Parathyroid adenoma (tissue), 2 donors: ENCODE data around the gene DYNC2LI1.

Experiments used
- H2AFZ ChIP-seq: fragments of 300-600 bp; sonication (generic); one replicate; pipeline ENCODE4 v1.7.0; 2017; ENCODE audit warnings: antibody characterized with exemption, mild to moderate bottlenecking
- H3K27ac ChIP-seq: fragments of 300-600 bp; sonication (generic); one replicate; pipeline ENCODE4 v1.7.0; 2017
- H3K27me3 ChIP-seq: fragments of 300-600 bp; sonication (generic); one replicate; pipeline ENCODE4 v1.7.0; 2017; ENCODE audit warnings: low read length; ENCODE audit not compliant: control insufficient read depth, insufficient read depth
- H3K36me3 ChIP-seq: fragments of 300-600 bp; sonication (generic); one replicate; pipeline ENCODE4 v1.7.0; 2017; ENCODE audit warnings: low read length; ENCODE audit not compliant: control insufficient read depth, insufficient read depth
- H3K4me1 ChIP-seq: fragments of 300-600 bp; sonication (generic); one replicate; pipeline ENCODE4 v1.7.0; 2017; ENCODE audit warnings: control low read depth
- H3K4me2 ChIP-seq: fragments of 300-600 bp; sonication (generic); one replicate; pipeline ENCODE4 v1.7.0; 2017; ENCODE audit warnings: low read length
- H3K4me3 ChIP-seq: fragments of 300-600 bp; sonication (generic); one replicate; pipeline ENCODE4 v1.7.0; 2017; ENCODE audit warnings: low read depth, low read length
- H3K79me2 ChIP-seq: fragments of 300-600 bp; sonication (generic); one replicate; pipeline ENCODE4 v1.7.0; 2017; ENCODE audit warnings: control low read depth
- H3K9ac ChIP-seq: fragments of 300-600 bp; sonication (generic); one replicate; pipeline ENCODE4 v1.7.0; 2017; ENCODE audit warnings: mild to moderate bottlenecking
- H3K9me3 ChIP-seq: fragments of 300-600 bp; sonication (generic); one replicate; pipeline ENCODE4 v1.7.0; 2017; ENCODE audit warnings: low read length; ENCODE audit not compliant: control insufficient read depth
- TF ChIP-seq, protein P1 (sequence below): fragments of 300-600 bp; sonication (generic); IDR thresholded peaks from one replicate; pipeline ENCODE4 v1.7.0; 2017; ENCODE audit warnings: antibody characterized with exemption, mild to moderate bottlenecking
- donor health status: primary hyperparathyroidism.

The DYNC2LI1 gene

DNA sequence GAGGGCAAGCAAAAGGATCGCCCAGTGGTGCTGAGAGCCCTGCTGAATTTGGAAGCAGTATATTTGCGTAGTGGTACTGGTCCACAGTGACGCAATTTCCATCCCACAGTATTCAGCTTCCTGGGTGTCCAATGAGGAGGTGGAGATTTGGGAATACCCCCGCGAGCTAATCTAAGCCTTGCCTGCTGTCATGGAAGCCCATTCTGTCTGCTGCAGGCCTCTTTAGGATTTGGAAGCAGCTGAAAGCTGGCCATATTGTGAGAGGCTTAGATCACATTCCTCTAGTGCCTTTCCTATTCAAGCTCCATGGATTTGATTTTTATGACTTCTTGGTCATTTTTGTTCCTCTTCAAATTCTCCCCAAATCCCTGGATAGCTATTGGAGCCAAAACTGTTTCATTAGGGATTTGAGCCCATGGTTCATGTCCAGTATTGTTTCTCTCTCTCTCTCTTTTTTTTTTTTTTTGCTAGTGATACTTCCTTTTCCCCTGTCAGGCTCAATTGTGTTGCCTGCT is 22.3 kb upstream of the DYNC2LI1 start:
- no peak overlapping the region for H3K4me2 ChIP-seq
- H3K27ac ChIP-seq: no peak overlapping the region
- H3K36me3 ChIP-seq: no peaks in the 10 kb centered on the region
- no peaks in the 10 kb centered on the region for H3K79me2 ChIP-seq
- TF ChIP-seq, protein P1, sequence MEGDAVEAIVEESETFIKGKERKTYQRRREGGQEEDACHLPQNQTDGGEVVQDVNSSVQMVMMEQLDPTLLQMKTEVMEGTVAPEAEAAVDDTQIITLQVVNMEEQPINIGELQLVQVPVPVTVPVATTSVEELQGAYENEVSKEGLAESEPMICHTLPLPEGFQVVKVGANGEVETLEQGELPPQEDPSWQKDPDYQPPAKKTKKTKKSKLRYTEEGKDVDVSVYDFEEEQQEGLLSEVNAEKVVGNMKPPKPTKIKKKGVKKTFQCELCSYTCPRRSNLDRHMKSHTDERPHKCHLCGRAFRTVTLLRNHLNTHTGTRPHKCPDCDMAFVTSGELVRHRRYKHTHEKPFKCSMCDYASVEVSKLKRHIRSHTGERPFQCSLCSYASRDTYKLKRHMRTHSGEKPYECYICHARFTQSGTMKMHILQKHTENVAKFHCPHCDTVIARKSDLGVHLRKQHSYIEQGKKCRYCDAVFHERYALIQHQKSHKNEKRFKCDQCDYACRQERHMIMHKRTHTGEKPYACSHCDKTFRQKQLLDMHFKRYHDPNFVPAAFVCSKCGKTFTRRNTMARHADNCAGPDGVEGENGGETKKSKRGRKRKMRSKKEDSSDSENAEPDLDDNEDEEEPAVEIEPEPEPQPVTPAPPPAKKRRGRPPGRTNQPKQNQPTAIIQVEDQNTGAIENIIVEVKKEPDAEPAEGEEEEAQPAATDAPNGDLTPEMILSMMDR: no peak
- H3K4me3 ChIP-seq: no peak overlapping the region
- H3K9me3 ChIP-seq: no peaks in the 10 kb centered on the region
- no peaks in the 10 kb centered on the region for H3K4me1 ChIP-seq
- H3K27me3 ChIP-seq: no peaks in the 10 kb centered on the region
- no peak overlapping the region for H3K9ac ChIP-seq
- no peak overlapping the region for H2AFZ ChIP-seq

- H3K4me1 ChIP-seq: no peaks in the 10 kb centered on the region
- H3K4me2 ChIP-seq: no peak overlapping the region
- no peaks in the 10 kb centered on the region for H3K9me3 ChIP-seq
- no peaks in the 10 kb centered on the region for H3K36me3 ChIP-seq
- no peak overlapping the region for H3K27ac ChIP-seq
- no peaks in the 10 kb centered on the region for H3K79me2 ChIP-seq
- TF ChIP-seq, protein P1: no peak
- no peaks in the 10 kb centered on the region for H3K27me3 ChIP-seq
- no peak overlapping the region for H2AFZ ChIP-seq
- H3K4me3 ChIP-seq: no peak overlapping the region
- no peak overlapping the region for H3K9ac ChIP-seq
Measured at GRCh38 chr2:43752302-43752701, 21.5 kb upstream of the DYNC2LI1 start.

DNA sequence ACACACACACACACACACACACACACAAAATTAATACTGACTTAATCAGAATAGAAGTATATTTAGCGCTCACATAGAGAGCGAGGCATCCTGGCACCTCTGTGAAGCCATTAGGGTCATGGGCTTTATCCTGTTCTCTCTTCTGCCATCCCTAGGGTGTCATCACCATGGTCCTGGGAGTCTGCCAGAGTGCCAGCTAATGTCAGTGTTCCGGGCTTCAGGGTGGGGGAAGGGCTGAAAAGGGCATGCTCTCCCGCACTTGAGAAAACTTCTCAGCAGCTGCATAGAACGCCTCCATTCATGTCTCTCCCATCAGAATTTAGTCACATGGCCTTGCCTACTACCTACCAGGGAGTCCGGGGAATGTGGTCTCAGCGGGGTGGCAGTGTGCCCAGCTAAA is 19.7 kb upstream of the DYNC2LI1 start:
- no peak overlapping the region for H2AFZ ChIP-seq
- H3K4me3 ChIP-seq: no peak overlapping the region
- no peaks in the 10 kb centered on the region for H3K36me3 ChIP-seq
- no peak overlapping the region for H3K4me2 ChIP-seq
- TF ChIP-seq, protein P1: no peak
- no peaks in the 10 kb centered on the region for H3K79me2 ChIP-seq
- H3K9ac ChIP-seq: no peak overlapping the region
- no peaks in the 10 kb centered on the region for H3K4me1 ChIP-seq
- no peak overlapping the region for H3K27ac ChIP-seq
- H3K9me3 ChIP-seq: no peaks in the 10 kb centered on the region
- H3K27me3 ChIP-seq: no peaks in the 10 kb centered on the region

DNA sequence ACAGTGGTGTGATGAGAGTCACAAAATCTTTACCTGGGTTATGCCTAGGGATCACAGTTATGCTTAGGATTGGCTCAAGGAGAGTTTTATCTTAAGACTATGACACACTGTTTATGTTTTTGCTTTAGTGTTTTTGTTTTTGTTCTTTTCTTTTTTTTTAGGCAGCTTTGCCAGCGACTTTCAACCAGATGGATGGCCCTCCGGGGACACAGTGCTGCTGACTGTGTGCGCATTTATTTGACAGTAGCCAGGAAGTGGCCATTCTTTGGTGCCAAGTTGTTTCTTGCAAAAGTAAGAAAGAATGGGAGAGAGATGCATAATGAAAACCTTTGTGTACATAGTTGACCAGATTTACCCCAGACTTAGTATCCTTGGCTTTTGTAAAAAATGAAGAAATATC is 15.1 kb upstream of the DYNC2LI1 start:
- Histone ChIP-seq H3K9me3 (no peaks in the 10 kb centered on the region), H3K36me3 (no peaks in the 10 kb centered on the region), H3K4me3 (no peak overlapping the region), H3K27ac (no peak overlapping the region), H3K27me3 (no peaks in the 10 kb centered on the region), H3K9ac (no peak overlapping the region), H3K4me2 (no peak overlapping the region), H2AFZ (no peak overlapping the region), H3K79me2 (no peaks in the 10 kb centered on the region), H3K4me1 (no peaks in the 10 kb centered on the region)
- TF ChIP-seq, protein P1: no peak

DNA sequence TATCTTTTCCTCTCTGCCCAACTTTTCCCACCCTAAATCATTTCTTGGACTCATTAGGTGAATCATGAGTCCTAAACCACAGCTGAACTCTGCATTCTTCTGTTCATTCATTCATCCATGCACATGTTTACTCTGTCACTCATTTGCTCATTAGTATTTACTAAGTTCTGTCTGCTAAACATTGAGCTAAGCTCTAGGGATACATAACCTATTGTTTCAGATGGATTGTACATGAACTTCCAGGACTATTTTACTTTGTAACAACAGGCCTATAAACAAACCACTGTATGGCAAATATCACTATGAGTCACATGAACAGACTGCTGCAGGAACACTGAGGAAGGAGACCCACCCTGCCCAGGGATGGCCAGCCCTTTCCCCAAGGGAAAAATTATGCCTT is 14.6 kb upstream of the DYNC2LI1 start:
- Histone ChIP-seq H3K4me3 (no peak overlapping the region), H3K27ac (no peak overlapping the region), H3K79me2 (no peaks in the 10 kb centered on the region), H3K36me3 (no peaks in the 10 kb centered on the region), H3K4me2 (no peak overlapping the region), H3K9ac (no peak overlapping the region), H3K9me3 (no peaks in the 10 kb centered on the region), H3K27me3 (no peaks in the 10 kb centered on the region), H3K4me1 (no peaks in the 10 kb centered on the region), H2AFZ (no peak overlapping the region)
- TF ChIP-seq, protein P1: no peak
